OCI-LY7 (cell line): Measurements from ENCODE around the gene GLYR1.

Experiments
- EZH2phosphoT487 ChIP-seq: fragments of 200-600 bp; sonication (generic); IDR thresholded peaks from 2 replicates; pipeline ENCODE4 v1.6.1; 2018; ENCODE audit warnings: low read depth, borderline replicate concordance, mild to moderate bottlenecking, mixed run types, antibody characterized with exemption, low read length, moderate library complexity, mixed read lengths
- TF ChIP-seq, protein P1 (sequence below): fragments of 200-600 bp; sonication (generic); conservative IDR thresholded peaks from 2 replicates; pipeline ENCODE4 v1.5.1; 2014; ENCODE audit warnings: mild to moderate bottlenecking, antibody characterized with exemption, low read length, moderate library complexity, mixed read lengths

DNA sequence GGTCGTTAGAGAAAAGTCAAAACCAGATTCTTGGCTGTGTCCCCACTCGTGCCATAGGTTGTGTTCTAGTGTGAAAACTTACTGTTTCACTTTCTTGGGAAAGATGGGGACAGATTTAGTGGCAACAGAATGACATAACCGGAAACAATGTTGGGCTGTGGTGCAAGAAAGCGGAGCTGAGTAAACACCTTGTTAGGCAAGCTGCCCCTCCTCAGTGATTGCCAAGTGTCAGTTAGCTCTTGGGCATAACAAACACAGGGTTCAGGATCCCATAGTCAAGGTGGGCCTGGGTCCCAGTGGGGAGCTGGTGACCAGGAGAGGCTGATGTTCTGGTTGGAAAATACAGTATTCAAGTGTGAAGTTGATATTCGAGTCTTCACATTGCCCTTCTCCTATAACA lies 15.6 kb upstream of the GLYR1 start:
- TF ChIP-seq, protein P1, sequence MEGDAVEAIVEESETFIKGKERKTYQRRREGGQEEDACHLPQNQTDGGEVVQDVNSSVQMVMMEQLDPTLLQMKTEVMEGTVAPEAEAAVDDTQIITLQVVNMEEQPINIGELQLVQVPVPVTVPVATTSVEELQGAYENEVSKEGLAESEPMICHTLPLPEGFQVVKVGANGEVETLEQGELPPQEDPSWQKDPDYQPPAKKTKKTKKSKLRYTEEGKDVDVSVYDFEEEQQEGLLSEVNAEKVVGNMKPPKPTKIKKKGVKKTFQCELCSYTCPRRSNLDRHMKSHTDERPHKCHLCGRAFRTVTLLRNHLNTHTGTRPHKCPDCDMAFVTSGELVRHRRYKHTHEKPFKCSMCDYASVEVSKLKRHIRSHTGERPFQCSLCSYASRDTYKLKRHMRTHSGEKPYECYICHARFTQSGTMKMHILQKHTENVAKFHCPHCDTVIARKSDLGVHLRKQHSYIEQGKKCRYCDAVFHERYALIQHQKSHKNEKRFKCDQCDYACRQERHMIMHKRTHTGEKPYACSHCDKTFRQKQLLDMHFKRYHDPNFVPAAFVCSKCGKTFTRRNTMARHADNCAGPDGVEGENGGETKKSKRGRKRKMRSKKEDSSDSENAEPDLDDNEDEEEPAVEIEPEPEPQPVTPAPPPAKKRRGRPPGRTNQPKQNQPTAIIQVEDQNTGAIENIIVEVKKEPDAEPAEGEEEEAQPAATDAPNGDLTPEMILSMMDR: no peak
- TF ChIP-seq EZH2phosphoT487: no peak
